ENCODE results near the gene UBAP1.
"Not testable (repeated sequence)": the region's sequence is repeated elsewhere in the genome, so short reads cannot be mapped to it uniquely, and the experiment has no call there.

Gene UBAP1

GRCh38 chr9:34179213-34180136 is 632 bp downstream of the UBAP1 start:
- DNase-seq (ENCODE audit: low read depth in 2 of 2), result no peak

- DNase-seq (ENCODE audit: low read depth in 2 of 2), result no peak
These were observed 7.1 kb downstream of the UBAP1 start for GRCh38 chr9:34185778-34186551.

- DNase-seq (ENCODE audit: low read depth in 2 of 2), result no peak
These were observed 9.0 kb downstream of the UBAP1 start for GRCh38 chr9:34187891-34188240.

GRCh38 chr9:34190996-34191892 is 12.4 kb downstream of the UBAP1 start:
- DNase-seq (ENCODE audit: low read depth in 2 of 2), result no peak

- no peak for DNase-seq (ENCODE audit: low read depth in 2 of 2)
These were observed 16.3 kb downstream of the UBAP1 start for GRCh38 chr9:34195143-34195542.

- DNase-seq (ENCODE audit: low read depth in 2 of 2), result not testable (repeated sequence)
These were observed 18.4 kb downstream of the UBAP1 start for GRCh38 chr9:34197286-34197685.

GRCh38 chr9:34197756-34198711 is 19.2 kb downstream of the UBAP1 start:
- no peak for DNase-seq (ENCODE audit: low read depth in 2 of 2)

- no peak for DNase-seq (ENCODE audit: low read depth in 2 of 2)
These were observed 21.2 kb downstream of the UBAP1 start for GRCh38 chr9:34200092-34200491.

GRCh38 chr9:34203275-34203991 is 24.6 kb downstream of the UBAP1 start:
- DNase-seq (ENCODE audit: low read depth in 2 of 2), result no peak

GRCh38 chr9:34203992-34204635 is 25.3 kb downstream of the UBAP1 start:
- no peak for DNase-seq (ENCODE audit: low read depth in 2 of 2)

GRCh38 chr9:34205102-34205501 is 26.3 kb downstream of the UBAP1 start:
- DNase-seq (ENCODE audit: low read depth in 2 of 2), result no peak

GRCh38 chr9:34206561-34206960 is 27.7 kb downstream of the UBAP1 start:
- no peak for DNase-seq (ENCODE audit: low read depth in 2 of 2)

- DNase-seq (ENCODE audit: low read depth in 2 of 2), result no peak
These were observed 32.6 kb downstream of the UBAP1 start for GRCh38 chr9:34211395-34211794.

- not testable (repeated sequence) for DNase-seq (ENCODE audit: low read depth in 2 of 2)
These were observed 35.6 kb downstream of the UBAP1 start for GRCh38 chr9:34214354-34215000.

GRCh38 chr9:34216325-34216724 is 37.5 kb downstream of the UBAP1 start:
- DNase-seq (ENCODE audit: low read depth in 2 of 2), result no peak

GRCh38 chr9:34217015-34217414 is 38.2 kb downstream of the UBAP1 start:
- not testable (repeated sequence) for DNase-seq (ENCODE audit: low read depth in 2 of 2)

GRCh38 chr9:34218446-34218845 is 39.6 kb downstream of the UBAP1 start:
- DNase-seq (ENCODE audit: low read depth in 2 of 2), result no peak

GRCh38 chr9:34219421-34219820 is 40.6 kb downstream of the UBAP1 start:
- no peak for DNase-seq (ENCODE audit: low read depth in 2 of 2)

GRCh38 chr9:34220218-34220617 is 41.4 kb downstream of the UBAP1 start:
- no peak for DNase-seq (ENCODE audit: low read depth in 2 of 2)
